GM19468 (cell line): Measurements from ENCODE around the gene ZSWIM4.
"Not testable (repeated sequence)": the region's sequence is repeated elsewhere in the genome, so short reads cannot be mapped to it uniquely, and the experiment has no call there.

Experiments used
- ATAC-seq: cut with Tn5 transposase; IDR thresholded peaks from one replicate; pipeline ENCODE4 v1.9.1; 2021; ENCODE audit warnings: mild to moderate bottlenecking, moderate library complexity, moderate number of reproducible peaks; ENCODE audit not compliant: unreplicated experiment; ENCODE audit errors: extremely low read depth

ZSWIM4 gene

DNA sequence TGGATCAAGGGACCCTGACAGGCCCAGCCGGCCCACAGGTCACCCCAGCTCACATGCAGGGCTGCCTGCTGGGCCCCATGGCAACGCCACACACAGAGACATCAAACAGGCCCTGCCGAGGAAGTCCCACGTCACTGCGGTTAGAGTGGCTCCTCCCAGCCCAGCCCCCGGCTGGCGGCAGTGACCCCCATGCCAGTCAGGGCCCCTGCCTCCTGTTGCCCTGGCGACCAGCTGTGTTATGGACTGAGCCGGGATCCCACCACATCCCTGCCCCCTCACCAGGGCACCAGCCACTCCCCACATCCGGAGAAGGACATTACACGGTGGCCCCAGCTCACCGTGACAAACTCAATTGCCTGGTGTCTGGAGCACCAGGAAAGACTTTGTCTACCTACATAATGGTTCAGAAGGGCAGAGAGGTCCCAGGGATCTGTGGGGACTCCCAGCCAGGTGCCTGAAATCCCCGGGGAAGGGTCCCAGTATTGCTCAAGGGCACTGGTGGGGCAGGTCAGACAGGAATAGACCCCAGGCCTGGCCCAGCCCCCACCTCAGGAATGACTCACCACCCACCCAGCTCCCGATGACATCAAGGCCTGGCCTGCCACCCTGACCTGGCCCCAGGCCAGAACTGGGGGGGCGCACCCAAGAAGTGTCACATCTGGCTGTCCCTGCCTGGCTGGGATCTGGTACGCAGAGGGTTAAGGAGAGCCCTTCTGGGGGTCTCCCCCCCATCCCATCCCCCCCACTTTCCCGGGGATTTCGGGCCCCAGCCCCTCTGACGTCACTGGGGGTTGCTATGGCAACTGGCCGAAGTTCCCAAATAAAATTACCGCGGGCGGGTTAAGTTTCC is 51.5 kb downstream of the ZSWIM4 start:
- peak; percentile 36 for ATAC-seq

DNA sequence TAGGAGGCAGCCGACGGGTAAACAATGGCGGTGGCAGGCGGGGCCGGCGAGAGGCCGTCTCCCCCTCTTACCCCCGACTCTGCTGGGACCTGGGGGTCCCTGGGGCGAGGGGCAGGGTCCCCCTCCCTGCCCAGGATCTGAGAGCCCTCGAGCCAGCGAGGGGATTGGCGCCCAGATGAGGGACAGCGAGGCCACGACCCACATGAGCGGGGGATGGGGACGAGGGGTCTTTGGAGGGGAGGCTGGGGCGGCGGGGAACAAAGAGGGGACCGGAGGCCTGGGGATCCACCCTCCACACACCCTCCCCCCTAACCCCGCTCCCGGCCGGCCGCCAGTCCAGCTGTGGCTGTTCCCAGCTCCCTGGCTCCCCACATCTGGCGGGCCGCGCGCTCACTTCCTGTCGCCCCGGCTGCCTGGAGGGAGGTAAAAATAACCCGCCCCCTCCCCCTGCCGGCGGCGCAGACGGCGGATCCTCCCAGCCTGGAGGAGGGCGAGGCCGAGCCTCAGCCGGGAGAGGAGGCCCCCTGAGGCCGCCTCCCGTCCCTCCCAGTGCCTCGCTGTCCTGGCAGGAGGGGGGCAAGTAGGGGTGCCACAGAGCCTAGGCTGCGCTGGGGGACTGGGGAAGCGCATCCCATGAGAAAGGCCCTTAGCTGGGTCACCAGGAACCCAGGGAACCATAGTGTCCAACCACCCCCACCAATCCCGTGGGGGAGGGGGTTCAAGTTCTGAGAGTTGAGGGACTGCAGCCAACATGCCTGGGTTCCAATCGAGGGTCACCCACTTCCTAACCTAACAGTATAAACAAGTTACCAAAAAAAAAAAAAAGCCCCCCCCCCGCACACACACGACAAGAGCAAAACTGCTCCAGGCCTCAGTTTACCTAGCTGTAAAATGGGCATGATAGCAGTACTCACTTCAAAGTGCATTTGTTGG is 52.4 kb downstream of the ZSWIM4 start:
- ATAC-seq: no peak

DNA sequence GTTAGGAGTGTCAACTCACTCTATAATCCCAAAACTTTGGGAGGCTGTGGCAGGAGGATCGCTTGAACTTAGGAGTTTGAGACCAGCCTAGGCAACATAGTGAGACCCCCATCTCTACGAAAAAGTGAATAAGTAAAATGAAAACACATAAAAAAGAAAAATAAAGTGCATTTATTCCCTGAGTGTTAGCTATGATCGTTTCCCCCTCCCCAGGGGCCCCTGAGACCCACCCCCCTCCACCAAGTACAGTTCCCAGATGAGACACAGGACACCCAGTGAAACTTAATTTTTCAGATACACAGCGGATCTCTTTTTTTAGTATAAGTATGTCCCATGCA is 53.1 kb downstream of the ZSWIM4 start:
- no peak for ATAC-seq

DNA sequence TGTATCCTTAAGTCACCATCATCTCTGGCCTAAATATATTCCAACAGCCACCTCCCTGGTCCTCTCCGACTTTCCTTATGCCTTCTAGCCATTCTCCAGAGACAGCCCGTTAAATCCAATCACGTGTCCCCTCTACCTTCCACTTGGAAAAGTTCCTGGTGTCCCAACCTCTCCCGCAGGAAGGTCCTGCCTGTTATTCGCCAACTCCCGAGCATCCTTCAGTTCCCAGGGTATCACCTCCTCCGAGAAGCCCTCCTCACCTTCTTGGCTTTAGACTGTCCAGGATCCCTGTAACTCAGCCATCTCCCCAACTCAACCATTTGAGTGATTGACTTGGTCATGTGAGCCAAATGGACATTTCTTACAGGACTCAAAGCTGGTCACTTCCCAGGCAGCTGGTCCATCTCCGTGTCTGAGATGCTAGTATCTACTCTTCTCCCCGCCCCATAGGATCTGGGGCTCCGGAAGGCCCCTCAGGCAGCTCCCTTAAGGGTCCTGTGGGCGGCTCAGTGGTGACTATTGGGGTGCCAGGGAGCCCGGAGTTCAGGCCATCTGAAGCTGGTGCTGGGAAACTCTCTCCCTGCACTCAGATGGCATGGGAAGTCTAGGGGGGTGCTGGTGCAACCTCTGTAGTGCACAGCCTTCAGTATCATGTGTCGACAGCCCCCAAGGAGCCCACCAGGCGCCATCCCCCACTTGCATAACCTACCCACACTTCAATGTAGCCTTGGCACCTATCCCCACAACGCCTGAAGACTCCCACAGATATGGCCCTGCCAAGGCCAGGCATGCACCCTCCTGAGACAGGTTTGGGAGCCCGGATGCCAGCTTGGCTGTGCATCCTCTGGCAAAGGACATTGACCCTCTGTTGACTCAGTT is 53.8 kb downstream of the ZSWIM4 start:
- no peak for ATAC-seq

DNA sequence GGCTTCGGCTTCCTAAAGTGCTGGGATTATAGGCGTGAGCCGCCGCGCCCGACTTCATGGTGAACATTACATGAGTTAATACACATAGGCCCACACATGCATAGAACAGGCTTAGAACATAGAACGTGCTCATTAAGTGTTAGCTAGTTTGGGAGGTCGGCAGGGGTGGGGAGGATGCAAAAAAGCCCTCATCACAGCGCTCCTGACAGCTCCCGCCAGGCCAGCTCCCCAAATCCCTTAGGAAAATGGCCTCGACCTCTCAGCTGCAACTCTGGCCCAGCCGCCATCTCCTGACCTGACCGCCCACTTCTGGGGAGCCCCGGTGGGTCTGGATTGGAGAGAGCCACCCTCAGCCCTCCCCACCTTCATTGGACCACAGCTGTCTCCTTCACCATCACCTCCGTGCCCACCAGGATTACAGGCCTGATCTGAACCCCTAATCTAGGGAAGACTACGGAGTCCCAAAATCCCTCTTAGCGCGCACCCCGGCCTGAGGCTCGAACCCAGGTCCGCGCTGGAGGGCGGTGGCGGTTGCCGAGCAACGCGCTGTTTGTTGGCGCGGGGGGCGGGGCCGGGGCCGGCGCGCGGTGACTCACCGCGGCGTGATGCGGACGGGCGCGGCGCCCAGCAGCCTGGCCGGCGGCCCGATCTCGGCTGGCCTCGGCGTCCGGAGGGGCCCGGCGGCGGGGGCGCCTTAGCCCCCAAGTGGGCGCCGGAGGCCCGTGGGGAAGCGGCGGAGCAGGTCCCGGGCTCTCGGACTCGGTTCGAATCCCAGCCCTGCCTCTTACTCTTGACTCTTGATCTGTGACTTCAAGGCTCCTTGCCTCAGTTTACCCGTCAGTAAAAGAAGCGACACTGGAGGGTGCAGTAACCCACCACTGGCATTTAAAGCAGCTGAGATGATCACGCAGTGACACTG is 55.0 kb downstream of the ZSWIM4 start:
- no peak for ATAC-seq

DNA sequence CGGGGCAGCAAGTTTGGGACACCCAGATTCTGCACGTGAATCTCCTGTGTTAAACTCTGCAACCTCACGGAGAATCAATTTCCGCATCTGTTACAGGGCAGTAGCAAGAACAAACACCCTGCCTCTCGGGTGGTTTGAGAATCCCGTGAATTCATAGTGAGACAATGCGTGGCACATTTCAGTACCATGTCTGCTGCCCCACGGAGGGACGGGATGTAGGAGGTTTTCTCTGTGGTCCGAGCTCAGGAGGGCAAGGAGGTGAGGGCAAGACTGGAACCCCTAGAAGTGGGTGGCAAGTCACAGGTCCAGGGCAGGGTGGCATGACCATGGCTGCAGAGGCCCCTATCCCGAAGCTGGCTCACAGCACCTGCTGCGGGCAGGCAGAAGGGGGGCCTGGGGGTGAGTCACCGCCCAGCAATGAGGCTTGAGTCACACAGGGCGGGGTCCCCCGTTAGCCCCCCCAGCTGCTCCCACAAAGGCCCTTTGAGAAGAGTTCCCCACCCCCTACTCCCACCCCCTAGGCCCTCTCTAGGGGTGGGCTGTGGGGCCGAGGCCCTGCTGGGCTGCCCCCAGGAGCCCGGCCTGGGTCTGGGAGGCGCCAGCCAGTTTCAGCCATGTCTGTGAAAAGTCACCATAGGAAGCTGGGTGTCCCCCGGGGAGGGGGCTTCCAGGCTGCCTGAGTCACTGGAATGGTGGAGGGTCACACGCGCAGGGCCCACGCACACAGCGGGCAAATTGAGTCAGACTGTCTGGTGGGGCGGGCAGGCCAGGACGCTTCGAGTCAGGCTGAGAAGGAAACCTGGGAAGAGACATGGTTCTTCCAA is 55.9 kb downstream of the ZSWIM4 start:
- ATAC-seq: no peak

DNA sequence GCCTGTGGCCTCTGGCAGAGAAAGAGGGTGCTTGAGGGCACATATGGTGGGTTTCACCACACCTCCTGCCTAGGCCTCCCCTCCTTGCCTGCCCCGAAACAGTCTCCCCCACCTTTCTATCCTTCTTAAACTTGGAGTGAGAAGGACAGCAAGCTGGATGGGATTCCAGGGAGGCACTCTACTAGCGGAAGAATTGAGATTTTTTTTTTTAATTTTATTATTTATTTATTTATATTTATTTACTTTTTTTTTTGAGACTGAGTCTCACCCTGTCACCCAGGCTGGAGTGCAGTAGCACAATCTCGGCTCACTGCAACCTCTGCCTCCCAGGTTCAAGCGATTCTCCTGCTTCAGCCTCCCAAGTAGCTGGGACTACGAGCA is 56.5 kb downstream of the ZSWIM4 start:
- not testable (repeated sequence) for ATAC-seq

DNA sequence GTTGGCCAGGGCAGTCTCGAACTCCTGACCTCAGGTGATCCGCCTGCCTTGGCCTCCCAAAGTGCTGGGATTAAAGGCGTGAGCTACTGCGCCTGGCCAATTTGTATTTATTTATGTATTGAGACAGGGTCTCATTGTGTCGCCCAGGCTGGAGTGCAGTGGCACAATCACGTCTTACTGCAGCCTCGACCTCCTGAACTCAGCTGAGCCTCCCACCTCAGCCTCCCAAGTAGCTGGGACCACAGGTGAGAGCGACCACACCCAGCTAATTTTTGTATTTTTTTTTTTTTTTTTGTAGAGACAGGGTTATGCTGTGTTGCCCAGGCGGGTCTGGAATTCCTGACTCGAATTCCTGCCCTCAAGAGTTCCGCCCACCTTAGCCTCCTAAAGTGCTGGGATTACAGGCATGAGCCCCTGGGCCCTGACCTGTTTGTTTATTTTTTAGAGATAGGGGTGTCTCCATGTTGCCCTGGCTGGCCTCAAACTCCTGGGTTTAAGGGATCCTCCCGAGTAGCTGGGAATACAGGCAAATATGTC is 57.0 kb downstream of the ZSWIM4 start:
- not testable (repeated sequence) for ATAC-seq

DNA sequence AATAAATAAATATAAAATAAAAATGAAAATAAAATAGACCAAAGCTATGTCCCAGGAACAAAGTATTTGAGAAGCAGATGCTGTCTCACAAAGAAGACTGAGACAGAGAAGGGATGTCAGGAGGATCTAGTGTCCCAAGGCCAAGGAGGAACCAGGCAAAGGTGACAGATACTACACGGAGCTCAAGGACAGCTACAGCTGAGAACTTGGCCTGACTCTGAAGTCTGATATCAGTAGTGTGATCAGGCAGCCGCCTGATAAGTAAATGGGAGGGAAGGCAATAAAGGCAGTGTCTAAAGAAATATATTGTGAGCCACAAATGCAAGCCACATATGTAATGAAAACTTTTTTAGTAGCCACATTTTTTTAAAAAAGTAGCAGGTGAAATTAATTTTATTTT is 61.3 kb downstream of the ZSWIM4 start:
- no peak for ATAC-seq

DNA sequence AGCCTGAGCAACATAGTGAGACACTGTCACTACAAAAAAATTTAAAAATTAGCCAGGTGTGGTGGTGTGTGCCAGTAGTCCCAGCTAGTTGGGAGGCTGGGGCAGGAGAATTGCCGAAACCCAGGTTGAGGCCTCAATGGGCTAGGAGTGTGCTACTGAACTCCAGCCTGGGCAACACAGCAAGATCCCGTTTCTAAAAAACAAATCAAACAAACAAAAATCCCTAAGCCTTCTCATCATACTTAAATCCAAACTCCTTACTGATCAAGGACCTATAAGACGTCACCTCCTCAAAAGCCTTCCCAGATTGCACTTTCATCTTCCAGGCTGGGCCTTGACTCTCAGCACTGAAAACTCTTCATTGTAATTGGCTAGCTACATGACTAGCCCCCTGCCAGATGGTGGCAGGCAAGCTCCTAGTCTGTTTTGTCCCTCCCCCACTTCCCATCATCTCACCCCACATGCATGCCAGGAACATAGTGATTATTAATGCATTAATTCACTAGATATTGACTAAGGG is 64.2 kb downstream of the ZSWIM4 start:
- ATAC-seq: no peak

DNA sequence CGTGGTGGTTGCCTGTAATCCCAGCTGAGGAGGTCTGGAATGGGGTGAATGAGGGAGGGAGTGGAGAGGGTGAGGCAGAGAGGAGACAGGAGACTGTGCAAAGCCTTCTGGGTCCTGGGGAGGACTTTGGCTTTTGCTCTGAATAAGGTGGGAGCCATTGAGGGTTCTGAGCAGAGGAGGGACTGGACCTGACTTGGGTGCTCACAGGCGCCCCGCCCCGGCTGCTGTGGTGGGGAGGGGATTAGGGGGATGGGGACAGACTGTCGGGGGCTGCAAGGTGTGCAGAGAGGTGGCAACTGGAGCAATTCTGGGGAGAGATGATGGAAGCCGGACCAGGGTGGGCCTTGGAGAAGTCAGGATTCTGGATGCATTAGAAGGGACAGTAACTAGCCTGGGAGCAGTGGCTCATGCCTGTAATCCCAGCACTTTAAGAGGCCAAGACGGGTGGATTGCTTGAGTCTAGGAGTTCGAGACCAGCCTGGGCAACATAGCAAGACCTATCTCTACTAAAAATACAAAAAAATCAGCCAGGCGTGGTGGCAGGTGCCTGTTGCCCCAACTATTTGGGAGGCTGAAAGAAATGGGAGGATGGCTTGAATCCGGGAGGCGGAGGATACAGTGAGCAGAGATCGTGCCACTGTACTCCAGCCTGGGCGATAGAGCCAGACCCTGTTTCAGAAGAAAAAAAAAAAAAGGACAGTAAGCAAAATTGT is 65.6 kb downstream of the ZSWIM4 start:
- ATAC-seq: no peak

DNA sequence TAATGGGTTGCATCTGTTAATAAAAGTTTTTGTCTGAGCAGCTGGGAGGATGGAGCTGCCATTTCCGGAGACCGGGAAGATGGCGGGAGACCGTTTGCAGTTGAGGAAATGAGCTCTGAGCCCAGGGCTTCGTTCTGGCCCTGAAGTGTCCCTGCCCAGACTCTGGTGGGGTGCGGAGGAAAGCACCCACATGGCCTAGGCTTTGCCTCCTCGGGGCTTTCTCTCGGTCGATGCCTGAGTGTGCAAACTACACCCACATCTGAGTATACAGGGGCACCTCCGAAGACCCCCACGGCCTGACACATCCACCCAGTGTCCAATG is 66.1 kb downstream of the ZSWIM4 start:
- ATAC-seq: no peak

DNA sequence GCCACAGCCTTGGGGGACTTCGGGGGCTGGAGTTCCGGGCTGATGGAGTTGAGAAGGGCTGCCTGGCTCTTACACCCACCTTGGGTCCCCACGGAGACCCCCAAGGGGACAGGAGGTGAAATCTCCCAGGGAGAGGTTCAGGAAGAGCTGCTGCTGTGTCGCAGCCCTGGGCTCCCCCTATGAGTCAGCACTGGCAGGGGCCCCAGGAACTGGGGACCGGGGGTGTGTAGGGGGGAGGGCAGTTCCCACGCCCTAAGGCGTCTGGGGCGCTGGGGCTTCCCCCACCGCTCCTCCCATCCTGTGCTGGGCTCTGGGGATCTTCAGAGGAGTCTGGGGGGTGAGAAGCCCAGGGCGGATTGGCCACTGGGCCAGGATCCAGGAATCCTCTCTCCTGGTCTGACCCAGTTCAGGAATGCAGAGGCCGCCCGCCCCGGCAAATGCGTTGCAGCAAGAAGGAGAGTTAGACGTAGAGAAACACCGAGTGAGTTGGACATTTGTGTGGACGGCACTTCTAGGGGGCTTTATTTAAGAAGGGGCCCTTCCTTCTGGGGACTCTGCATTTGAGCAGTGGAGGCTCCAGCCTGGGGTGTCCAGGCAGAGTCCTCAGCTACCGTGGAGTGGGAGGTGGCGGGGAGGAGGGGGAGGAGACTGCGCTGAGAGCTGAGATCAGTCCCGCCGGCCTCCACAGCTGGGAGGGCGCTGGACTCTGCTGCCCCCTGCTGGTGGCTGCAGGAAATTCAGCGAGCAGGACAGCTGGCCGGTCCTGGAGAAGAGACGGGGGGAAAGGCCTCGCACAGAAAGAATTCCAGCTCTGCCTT is 66.7 kb downstream of the ZSWIM4 start:
- no peak for ATAC-seq

DNA sequence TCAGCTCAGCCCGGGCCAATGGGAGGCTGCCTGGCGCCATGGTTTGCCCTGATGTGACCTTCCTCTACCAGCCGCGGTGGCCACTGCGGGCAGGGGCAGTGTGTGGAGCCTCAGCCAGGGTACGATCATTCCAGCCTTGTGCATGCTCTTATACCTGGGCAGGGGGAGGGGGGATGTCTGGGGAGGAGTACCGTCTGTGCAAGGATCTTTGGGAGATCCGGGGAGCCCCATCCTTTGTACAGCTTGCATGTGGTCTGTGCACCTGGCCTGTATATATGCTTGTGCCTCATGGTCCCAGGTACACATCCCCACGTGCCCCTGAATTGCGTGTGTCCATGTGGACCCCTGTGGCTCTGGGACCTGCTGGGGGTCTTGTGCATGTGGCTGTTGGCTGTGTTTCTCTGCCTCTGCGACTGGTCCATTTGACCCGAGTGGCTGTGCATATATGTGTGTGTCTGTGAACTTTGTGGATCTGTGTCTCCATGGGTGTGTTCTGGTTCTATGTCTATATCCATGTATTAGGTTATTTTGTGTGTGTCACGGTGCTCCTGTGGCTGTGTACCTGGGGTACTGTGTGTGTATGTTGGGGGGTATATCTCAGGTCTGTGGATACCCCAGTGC is 68.9 kb downstream of the ZSWIM4 start:
- no peak for ATAC-seq

DNA sequence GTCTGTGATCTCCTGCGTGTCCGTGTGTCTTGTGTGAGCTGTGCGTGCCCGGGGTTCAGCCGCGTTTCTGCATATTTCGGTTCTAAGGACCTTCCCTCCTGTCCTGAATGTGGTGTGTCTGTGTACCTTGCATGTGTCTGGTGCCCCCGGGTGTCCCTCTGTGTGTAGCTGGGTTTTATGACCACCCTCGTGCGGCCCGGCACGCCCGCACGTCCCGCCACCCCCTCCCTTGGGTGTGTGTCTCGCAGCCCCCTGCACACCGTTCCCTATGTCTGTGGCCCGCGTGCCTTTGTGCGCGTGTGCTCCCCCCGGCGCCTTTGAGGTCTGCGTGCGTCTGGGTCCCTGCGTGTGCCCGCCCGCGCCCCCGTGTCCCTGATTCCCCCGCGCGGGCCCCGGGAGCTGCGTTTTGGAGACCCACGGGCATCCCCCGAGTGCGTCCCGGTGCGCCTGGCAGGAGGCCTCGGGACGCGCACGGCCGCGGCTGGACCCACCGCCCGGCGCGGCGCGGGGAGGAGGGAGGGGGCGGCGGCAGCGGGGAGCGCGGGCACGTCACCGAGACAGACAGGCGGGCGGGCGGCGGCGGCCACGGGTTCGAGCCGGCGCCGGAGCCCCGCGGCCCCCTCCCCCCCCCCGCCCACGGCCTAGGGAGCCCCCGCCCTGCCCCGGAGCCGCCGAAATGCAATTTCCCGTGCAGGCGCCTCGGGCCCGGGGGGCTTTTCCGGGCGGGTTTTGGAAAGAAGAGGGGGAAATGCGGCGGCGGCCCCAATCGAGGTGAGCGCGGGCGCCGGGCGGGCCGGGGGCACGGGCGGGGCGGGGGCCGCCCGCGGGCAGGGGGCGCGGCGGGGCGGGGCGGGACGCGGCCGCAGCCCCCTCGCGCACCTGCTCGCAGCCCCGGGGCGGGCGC is 69.7 kb downstream of the ZSWIM4 start:
- no peak for ATAC-seq
